Uterus (tissue), 4 donors: ENCODE measurements around the gene FANCD2. TPM values are rescaled to one million over a fixed set of nuclear protein-coding genes. Genes with fewer than 3 reads are reported as not detected.

Source experiments
- DNase-seq, 2 donors: peaks; one replicate each; pipeline ENCODE4 v3.0.0-alpha.2; 2019 to 2020
- H3K27ac ChIP-seq, 2 donors: fragments of 200-600 bp; sonication (generic); 1 replicate in 1 of 2; 2 replicates in 1 of 2; pipeline ENCODE4 v1.5.1; 2016 to 2018
- H3K27me3 ChIP-seq, 2 donors: fragments of 200-600 bp; sonication (generic); one replicate each; pipeline ENCODE4 v1.5.1; 2018 to 2019; ENCODE audit warnings: control low read depth in 1 of 2
- H3K36me3 ChIP-seq, 2 donors: fragments of 200-600 bp; sonication (generic); one replicate each; pipeline ENCODE4 v1.5.1; 2019; ENCODE audit warnings: control low read depth in 1 of 2
- H3K4me1 ChIP-seq, 2 donors: fragments of 200-600 bp; sonication (generic); one replicate each; pipeline ENCODE4 v1.5.1; 2018 to 2019; ENCODE audit warnings: control low read depth in 1 of 2
- H3K4me3 ChIP-seq, 2 donors: fragments of 200-600 bp; sonication (generic); 1 replicate in 1 of 2; 2 replicates in 1 of 2; pipeline ENCODE4 v1.5.1; 2018 to 2019; ENCODE audit warnings: mild to moderate bottlenecking in 1 of 2
- H3K9me3 ChIP-seq, 2 donors: fragments of 200-600 bp; sonication (generic); one replicate each; pipeline ENCODE4 v1.5.1; 2019; ENCODE audit warnings: control low read depth in 1 of 2
- CTCF ChIP-seq, 4 experiments: fragments of 200-600 bp in 2 of 4; fragments of 450-650 bp in 2 of 4; sonication (generic) in 2 of 4; IDR thresholded peaks; one replicate each; pipeline ENCODE4 v1.5.1; 2016 to 2019; ENCODE audit warnings: antibody characterized with exemption in 4 of 4, mild to moderate bottlenecking in 2 of 4, moderate library complexity in 1 of 4
- POLR2A ChIP-seq, 2 donors: fragments of 450-650 bp; IDR thresholded peaks; one replicate each; pipeline ENCODE4 v1.6.1; 2016; ENCODE audit warnings: antibody characterized with exemption in 2 of 2, mild to moderate bottlenecking in 1 of 2, moderate library complexity in 1 of 2
- intact Hi-C: fragments of 100-400 bp; cut with DNase I; formaldehyde crosslinking; loops from one replicate; pipeline ENCODE4 v1.15.1; 2023; ENCODE audit warnings: low total_unique reads
- total RNA-seq, 4 donors: library from RNA; depleted of rRNA in 3 of 4; stranded (reverse); fragments of >200 nt in 3 of 4; gene quantifications; one replicate each; pipeline versions ENCODE4 v1.1.0 to v1.2.4, GENCODE V29; 2014 to 2023
- donor health status: DM: yes; HTN: yes; CAD: no.

Gene FANCD2
- total RNA-seq, 4 donors from 2014 or later = 3.0 to 17.7 (median 3.6) TPM; not detected in 1

DNA sequence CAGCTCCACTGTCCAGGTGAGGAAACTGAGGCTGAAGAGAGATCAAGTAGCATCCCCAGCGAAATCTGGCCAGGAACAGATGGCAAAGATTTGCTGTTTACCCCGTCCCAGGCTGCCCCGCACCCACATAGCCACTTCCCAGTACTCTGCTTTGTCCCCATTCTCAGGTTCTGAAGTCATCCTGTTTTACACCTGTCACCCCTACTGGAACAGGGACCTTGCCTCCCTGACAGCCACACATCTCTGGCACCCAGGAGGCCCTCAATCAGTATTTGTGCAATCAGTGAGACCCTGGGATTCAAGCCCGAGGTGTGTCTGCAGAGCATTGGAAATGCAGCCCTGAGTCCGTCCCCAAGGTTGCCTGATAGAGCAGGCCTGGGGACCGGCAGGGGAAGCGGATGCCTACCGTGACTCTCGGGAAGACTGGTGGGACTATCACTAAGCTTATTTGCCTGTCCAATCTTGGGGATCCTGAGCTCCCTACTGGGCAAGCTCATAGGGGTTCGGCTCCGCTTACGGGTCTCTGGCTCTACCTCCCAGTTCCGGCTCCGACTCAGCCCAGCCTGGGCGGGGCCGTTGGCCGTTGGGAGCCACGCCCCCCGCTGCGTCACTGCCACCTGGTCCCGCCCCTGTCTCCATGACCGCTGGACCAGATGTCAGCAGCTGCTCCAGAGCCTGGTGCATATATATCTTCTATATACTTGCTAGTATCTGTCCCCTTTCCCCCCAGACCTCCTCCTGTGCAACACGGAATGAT, 17.5 kb upstream of the FANCD2 start:
- TF ChIP-seq CTCF (IDR thresholded peaks at IDR 0.05) = no peak
- peak in 1 of 2 donors; percentile 49 for TF ChIP-seq POLR2A (IDR thresholded peaks at IDR 0.05)
- Histone ChIP-seq H3K4me1 (peaks cover 0 to 3% of the 10 kb centered on the region in 2 donors), H3K27me3 (no peaks in the 10 kb centered on the region), H3K27ac (peak overlapping the region; percentile 46 to 49), H3K4me3 (peak overlapping the region; percentile 40 to 50), H3K36me3 (no peaks in the 10 kb centered on the region), H3K9me3 (no peaks in the 10 kb centered on the region)
- peak; percentile 87 to 89 for DNase-seq
- intact Hi-C loops = no loop called here

GRCh38 chr3:10010421-10010877, 15.8 kb upstream of the FANCD2 start:
- TF ChIP-seq POLR2A (IDR thresholded peaks at IDR 0.05) (no peak), CTCF (IDR thresholded peaks at IDR 0.05) (no peak)
- H3K4me3 ChIP-seq = peak overlapping the region; percentile 44 to 45
- H3K27me3 ChIP-seq = no peaks in the 10 kb centered on the region
- intact Hi-C loops = no loop called here
- peak overlapping the region; percentile 48 to 64 for H3K27ac ChIP-seq
- no peaks in the 10 kb centered on the region for H3K36me3 ChIP-seq
- DNase-seq = no peak
- H3K9me3 ChIP-seq = no peaks in the 10 kb centered on the region
- peaks cover 0 to 3% of the 10 kb centered on the region in 2 donors for H3K4me1 ChIP-seq

- no peaks in the 10 kb centered on the region for H3K27me3 ChIP-seq
- peak in 1 of 4 experiments; percentile 9 for TF ChIP-seq CTCF (IDR thresholded peaks at IDR 0.05)
- peak; percentile 12 to 64 for TF ChIP-seq POLR2A (IDR thresholded peaks at IDR 0.05)
- H3K27ac ChIP-seq = peak overlapping the region; percentile 48 to 64
- no peaks in the 10 kb centered on the region for H3K36me3 ChIP-seq
- H3K9me3 ChIP-seq = no peaks in the 10 kb centered on the region
- peaks cover 0 to 3% of the 10 kb centered on the region in 2 donors for H3K4me1 ChIP-seq
- intact Hi-C loops = no loop called here
- DNase-seq = peak; percentile 95 to 97
- peak overlapping the region; percentile 44 to 45 for H3K4me3 ChIP-seq
Measured at GRCh38 chr3:10010878-10011465, 15.3 kb upstream of the FANCD2 start.

GRCh38 chr3:10011631-10012030, 14.6 kb upstream of the FANCD2 start:
- H3K36me3 ChIP-seq = no peaks in the 10 kb centered on the region
- no peak overlapping the region for H3K4me3 ChIP-seq
- no peaks in the 10 kb centered on the region for H3K9me3 ChIP-seq
- intact Hi-C loops = no loop called here
- DNase-seq = peak in 1 of 2 donors; percentile 29
- no peaks in the 10 kb centered on the region for H3K27me3 ChIP-seq
- H3K27ac ChIP-seq = peak overlapping the region in 1 of 2 donors; percentile 12
- TF ChIP-seq POLR2A (IDR thresholded peaks at IDR 0.05) (no peak), CTCF (IDR thresholded peaks at IDR 0.05) (no peak)
- peaks cover 0 to 3% of the 10 kb centered on the region in 2 donors for H3K4me1 ChIP-seq

DNA sequence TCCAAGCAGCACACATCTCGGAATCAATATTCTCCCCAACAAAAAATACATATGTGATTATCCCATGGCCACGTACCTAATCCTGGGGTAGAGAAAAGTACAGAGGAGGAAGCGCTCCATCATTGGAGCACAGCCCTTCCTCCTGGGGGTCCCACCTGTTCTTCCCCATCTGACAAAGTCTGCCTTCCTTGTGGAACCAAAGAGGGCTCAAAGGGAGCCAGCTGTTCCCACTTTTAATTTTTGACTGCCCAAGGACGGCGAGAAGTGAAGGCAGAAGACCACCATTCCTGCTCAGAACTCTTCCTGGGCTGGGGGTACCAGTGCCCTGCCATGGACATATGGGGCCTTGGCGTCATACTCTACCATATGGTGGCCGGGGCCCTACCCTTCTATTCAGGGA, 14.1 kb upstream of the FANCD2 start:
- Histone ChIP-seq H3K27me3 (no peaks in the 10 kb centered on the region), H3K9me3 (no peaks in the 10 kb centered on the region), H3K36me3 (no peaks in the 10 kb centered on the region), H3K4me3 (no peak overlapping the region), H3K4me1 (peaks cover 0 to 3% of the 10 kb centered on the region in 2 donors), H3K27ac (no peak overlapping the region)
- no peak for TF ChIP-seq CTCF (IDR thresholded peaks at IDR 0.05)
- no peak for TF ChIP-seq POLR2A (IDR thresholded peaks at IDR 0.05)
- intact Hi-C loops = no loop called here
- DNase-seq = no peak
